GM12875 (cell line): ENCODE measurements around the gene RBM47.
"Not testable (repeated sequence)": the region's sequence is repeated elsewhere in the genome, so short reads cannot be mapped to it uniquely, and the experiment has no call there.

Experiments
- H3K4me3 ChIP-seq: one replicate; pipeline ENCODE4 v1.5.1; 2011; ENCODE audit warnings: low read depth, low read length, control low read depth
- TF ChIP-seq, protein P1 (sequence below): IDR thresholded peaks from 2 replicates; pipeline ENCODE4 v1.5.1; 2011; ENCODE audit warnings: low read depth, mild to moderate bottlenecking, control low read depth, inconsistent platforms, low read length, moderate library complexity, borderline replicate concordance; ENCODE audit not compliant: insufficient read depth

Gene RBM47

DNA sequence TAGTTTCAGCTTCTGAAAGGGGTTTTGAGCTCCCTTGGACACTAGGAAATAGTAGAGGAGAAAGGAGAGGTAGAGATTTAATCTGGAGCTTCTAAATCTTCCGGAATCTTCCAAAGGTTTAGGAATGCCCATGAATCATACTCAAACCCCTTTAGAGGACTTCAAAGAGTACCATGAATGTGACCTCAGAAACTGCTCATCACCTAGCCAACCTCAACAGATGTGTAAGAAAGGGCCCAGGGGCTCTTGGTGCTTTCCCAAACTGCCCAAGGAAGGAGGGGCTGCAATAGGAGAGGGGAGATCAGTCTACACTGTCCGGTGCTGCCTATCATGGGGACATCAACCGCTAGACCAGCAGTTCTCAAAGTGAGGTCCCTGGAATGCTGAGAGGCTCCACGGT lies 109.1 kb downstream of the RBM47 start:
- H3K4me3 ChIP-seq, result no peak overlapping the region
- TF ChIP-seq, protein P1, sequence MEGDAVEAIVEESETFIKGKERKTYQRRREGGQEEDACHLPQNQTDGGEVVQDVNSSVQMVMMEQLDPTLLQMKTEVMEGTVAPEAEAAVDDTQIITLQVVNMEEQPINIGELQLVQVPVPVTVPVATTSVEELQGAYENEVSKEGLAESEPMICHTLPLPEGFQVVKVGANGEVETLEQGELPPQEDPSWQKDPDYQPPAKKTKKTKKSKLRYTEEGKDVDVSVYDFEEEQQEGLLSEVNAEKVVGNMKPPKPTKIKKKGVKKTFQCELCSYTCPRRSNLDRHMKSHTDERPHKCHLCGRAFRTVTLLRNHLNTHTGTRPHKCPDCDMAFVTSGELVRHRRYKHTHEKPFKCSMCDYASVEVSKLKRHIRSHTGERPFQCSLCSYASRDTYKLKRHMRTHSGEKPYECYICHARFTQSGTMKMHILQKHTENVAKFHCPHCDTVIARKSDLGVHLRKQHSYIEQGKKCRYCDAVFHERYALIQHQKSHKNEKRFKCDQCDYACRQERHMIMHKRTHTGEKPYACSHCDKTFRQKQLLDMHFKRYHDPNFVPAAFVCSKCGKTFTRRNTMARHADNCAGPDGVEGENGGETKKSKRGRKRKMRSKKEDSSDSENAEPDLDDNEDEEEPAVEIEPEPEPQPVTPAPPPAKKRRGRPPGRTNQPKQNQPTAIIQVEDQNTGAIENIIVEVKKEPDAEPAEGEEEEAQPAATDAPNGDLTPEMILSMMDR, result no peak

DNA sequence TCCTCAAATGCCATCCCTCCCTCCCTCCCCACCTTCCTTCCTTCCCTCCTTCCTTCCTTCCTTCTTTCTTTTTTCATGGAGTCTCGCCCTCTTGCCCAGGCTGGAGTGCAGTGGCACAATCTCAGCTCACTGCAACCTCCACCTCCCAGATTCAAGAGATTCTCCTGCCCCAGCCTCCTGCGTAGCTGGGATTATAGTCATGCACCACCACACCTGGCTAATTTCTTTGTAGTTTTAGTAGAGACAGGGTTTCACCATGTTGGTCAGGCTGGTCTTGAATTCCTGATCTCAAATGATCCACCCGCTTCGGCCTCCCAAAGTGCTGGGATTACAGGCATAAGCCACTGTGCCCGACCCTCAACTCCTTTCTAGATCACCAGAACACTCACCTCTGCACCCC lies 112.6 kb downstream of the RBM47 start:
- H3K4me3 ChIP-seq, result not testable (repeated sequence)

DNA sequence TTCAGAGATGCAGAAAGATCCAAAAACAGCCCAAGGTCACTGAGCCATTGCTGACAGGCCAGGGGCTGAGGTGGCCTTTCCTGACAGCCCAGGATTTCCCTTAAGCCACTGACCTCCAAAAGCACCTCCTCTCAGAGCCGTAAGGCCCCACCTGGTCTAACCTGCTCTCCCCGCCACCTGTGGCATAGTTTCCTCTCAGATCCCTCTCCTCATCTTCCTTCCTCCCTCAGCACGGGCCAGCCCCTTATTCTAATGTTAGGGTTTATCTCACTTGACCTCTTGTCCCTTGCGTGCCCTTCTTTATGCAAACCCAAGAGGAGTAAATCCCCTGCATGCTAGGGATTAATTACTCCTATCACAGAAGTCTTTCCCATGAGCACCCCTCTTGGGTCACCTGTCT lies 113.0 kb downstream of the RBM47 start:
- TF ChIP-seq, protein P1, result no peak
- H3K4me3 ChIP-seq, result no peak overlapping the region

DNA sequence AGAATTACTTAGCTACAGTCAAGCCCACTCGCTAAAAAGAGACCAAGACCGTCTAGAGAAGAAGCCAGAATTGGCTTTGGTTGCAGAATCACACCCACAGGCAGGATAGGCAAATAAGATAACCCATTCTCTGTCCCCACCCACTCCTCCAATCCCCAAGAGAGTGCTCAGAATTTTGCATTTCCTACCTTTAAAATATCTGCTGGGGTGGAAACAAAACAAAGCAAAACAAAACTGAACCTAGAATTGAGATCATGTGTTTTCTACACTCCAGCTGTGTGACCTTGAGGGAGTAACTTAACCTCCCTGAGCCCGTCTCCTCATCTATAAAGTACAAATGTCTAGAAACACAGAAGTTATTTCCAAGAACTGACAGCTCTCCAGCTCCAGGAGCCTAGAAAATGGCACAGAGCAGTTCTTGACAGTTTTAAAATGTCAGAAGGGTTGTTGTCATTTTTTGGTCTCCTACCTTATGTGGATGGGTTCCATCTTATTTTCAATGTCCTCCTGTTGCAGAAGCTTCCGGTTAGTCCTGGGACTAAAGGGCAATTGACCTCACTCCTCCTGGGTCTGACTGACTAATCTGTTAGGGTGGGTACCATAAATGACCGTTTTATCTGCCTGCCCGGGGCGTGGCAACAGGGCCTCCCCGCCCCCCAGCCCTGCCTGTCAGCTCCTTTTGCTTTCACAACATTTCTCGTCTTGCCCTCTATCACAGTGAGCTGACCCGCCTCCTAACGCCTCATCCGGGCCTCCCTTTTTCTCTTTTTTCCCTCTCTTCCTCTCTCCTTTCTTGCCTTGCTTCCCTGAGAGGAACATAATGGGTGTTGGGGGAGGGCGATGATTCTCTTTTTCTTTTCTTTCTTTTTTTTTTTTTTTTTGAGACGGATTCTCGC lies 114.0 kb downstream of the RBM47 start:
- H3K4me3 ChIP-seq, result no peak overlapping the region

DNA sequence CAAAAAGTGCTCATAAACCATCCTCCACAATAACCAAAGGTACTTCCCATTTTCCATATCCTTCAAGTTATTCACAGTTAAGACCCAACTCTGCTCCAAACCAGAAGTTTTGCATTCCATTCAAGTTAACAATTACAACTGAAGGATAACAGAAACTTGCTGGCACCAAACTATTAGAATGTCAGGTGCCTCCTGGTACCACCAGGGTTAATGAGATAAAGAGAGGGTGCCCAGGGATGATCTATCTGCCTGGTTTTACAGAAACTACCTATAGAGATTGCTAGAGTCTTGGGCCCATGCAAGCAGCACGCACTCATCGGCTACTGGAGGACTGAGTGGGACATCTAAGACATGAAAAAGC lies 114.6 kb downstream of the RBM47 start:
- TF ChIP-seq, protein P1, result no peak
- no peak overlapping the region for H3K4me3 ChIP-seq

More for the DNA sequence above, 114.0 kb downstream of the RBM47 start:
- TF ChIP-seq, protein P1, result no peak

DNA sequence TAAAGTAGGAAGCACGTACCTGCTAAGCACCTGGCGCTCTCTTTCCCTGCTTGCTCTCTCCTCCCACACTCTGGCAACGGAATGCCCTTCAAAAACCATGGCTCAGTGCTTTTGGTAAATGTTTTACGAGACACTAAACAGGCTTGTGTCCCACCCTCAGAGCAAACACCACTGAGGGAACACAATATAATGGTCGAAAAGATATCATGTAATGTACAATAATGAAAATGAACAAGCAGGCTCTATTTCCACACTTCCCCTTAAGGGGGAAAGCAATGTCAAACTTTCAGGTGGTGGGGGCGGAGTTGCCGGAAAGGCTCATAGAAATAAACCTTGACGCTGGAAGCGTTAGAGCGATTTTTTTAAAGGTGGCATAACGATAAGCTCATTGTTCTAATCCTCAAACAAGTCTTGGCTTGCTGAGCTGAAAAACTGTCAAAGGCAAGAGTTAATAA lies 115.1 kb downstream of the RBM47 start:
- no peak overlapping the region for H3K4me3 ChIP-seq
- TF ChIP-seq, protein P1, result no peak

DNA sequence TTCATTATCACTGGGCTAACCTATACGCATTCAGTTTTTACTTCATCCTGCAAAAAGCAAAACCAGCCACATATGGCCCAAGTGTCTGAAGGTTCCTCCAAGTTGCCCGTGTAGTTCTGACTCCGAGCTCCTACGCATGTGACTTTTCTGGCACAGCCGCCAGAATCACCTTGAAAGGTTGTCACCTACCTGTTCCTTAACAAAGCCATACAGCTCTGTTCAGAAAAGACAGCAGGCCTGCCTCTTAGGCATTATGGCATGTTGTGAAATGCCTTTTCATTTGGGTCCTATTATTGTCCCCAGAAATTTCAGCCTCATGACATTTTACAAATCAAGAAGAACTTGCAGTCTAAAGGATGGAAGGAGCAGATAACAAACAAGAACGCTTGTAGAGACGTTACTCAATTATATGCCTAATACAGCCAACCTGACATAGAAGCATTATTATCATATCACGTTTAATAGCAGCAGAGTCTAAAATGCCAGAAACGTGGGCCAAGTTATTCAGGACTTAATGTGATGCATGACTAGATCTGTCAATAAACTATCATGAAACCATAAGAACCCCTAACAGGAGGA lies 118.5 kb downstream of the RBM47 start:
- TF ChIP-seq, protein P1, result no peak
- no peak overlapping the region for H3K4me3 ChIP-seq
